Ovary (tissue), 9 donors: Measurements from ENCODE around the gene UBAC1. TPM values are rescaled to one million over a fixed set of nuclear protein-coding genes. Genes with fewer than 3 reads are reported as not detected.
"Not testable (repeated sequence)": the region's sequence is repeated elsewhere in the genome, so short reads cannot be mapped to it uniquely, and the experiment has no call there.

ENCODE experiments used
- DNase-seq, 5 donors: peaks; one replicate each; pipeline ENCODE4 v3.0.0-alpha.2; 2019 to 2020
- H3K27ac ChIP-seq, 2 donors: fragments of 200-600 bp; one replicate each; pipeline versions ENCODE4 v1.5.1 to v1.8.0; 2019 to 2022
- H3K27me3 ChIP-seq: fragments of 200-600 bp; one replicate; pipeline ENCODE4 v1.8.0; 2022
- H3K36me3 ChIP-seq: fragments of 200-600 bp; sonication (generic); one replicate; pipeline ENCODE4 v1.5.1; 2019
- H3K4me1 ChIP-seq: one replicate; pipeline ENCODE4 v1.8.1; 2013; ENCODE audit warnings: mild to moderate bottlenecking, moderate library complexity; ENCODE audit not compliant: insufficient read depth
- H3K4me3 ChIP-seq: fragments of 200-600 bp; sonication (generic); one replicate; pipeline ENCODE4 v1.5.1; 2017
- H3K9me3 ChIP-seq, 2 donors: fragments of 200-600 bp in 1 of 2; sonication (generic) in 1 of 2; one replicate each; pipeline versions ENCODE4 v1.5.1 to v1.8.1; 2013 to 2019; ENCODE audit warnings: mild to moderate bottlenecking in 1 of 2, moderate library complexity in 1 of 2
- EP300 ChIP-seq: sonication (generic); formaldehyde crosslinking; IDR thresholded peaks from one replicate; pipeline ENCODE4 v1.6.1; 2017; ENCODE audit warnings: antibody characterized with exemption
- POLR2A ChIP-seq: fragments of 450-650 bp; IDR thresholded peaks from one replicate; pipeline ENCODE4 v1.6.1; 2017; ENCODE audit warnings: antibody characterized with exemption, mild to moderate bottlenecking, moderate library complexity
- WGBS, 3 donors: extraction: QIAGEN DNeasy Blood & Tissue Kit in 1 of 3; methylation state at CpG; one replicate each; pipeline versions ENCODE4 v1.1.5 to v1.1.7; 2013 to 2017; 5-methylcytosine and 5-hydroxymethylcytosine counted together
- intact Hi-C, 4 donors: fragments of 100-400 bp; cut with DNase I; formaldehyde crosslinking; loops; one replicate each; pipeline versions ENCODE4 v1.11.0 to v1.15.1; 2022 to 2023
- polyA plus RNA-seq, 2 donors: library from polyadenylated mRNA; stranded (reverse); fragments of 200-250 nt in 1 of 2; fragments of 350-450 nt in 1 of 2; fragmentation: Illumina TruSeq in 1 of 2; extraction: RNeasy Lipid Tissue Mini Kit (QIAGEN cat#74804) in 1 of 2; gene quantifications; one replicate each; pipeline ENCODE4 v1.2.3, GENCODE V29; 2013 to 2014
- total RNA-seq, 7 donors: library from RNA; depleted of rRNA in 2 of 7; stranded (reverse); fragments of >200 nt in 2 of 7; fragmentation: NEBNext Ultra II Directional in 3 of 7; extraction: Animal tissue kit (Norgen Biotek cat#: 25700) in 3 of 7; gene quantifications; one replicate each; pipeline versions ENCODE4 v1.1.0 to v1.2.4, GENCODE V29; 2016 to 2023
- TF ChIP-seq, protein P1 (sequence below), 3 donors: fragments of 450-650 bp in 2 of 3; fragments of 200-600 bp in 1 of 3; IDR thresholded peaks; one replicate each; pipeline versions ENCODE4 v1.5.1 to v1.8.0; 2016 to 2022; ENCODE audit warnings: antibody characterized with exemption in 3 of 3, mild to moderate bottlenecking in 1 of 3
- donor health status: DM: no; HTN: no; CAD: no; lungs with moderate emphysema.
- donor health status: DM: no; HTN: no; CAD: no.
- donor health status: Bipolar disorder and iron deficiency.
- donor health status: DM: yes; HTN: yes; CAD: no.
- donor health status: DM: no; HTN: no; CAD: no.
- donor health status: DM: yes; HTN: yes; CAD: no.

Gene UBAC1
- total and polyA plus RNA-seq, 9 donors = 19.7 to 42.0 (median 33.4) TPM

DNA sequence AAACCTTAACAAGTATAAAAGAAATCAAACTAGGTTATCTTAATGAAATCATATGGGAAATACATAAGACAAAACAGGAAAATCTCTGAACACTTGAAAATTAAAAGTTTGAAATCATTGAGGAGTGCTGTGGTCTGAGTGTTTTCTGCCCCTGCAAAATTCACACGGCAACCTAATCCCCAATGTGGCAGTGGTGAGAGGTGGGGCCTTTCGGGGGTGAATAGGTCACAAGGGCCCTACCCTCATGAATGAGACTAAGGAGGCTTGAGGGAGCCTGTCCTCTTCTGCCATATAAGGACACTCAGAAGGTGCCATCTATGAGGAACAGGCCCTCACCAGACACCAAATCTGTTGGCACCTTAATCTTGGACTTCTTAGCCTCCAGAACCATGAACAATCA, 64.5 kb downstream of the UBAC1 start:
- WGBS, 3 donors = 88 to 96% (median 91%) methylated on average over 2 of the region's 2 CpGs
- no peak overlapping the region for H3K4me3 ChIP-seq
- H3K27me3 ChIP-seq = no peaks in the 10 kb centered on the region
- TF ChIP-seq, protein P1, sequence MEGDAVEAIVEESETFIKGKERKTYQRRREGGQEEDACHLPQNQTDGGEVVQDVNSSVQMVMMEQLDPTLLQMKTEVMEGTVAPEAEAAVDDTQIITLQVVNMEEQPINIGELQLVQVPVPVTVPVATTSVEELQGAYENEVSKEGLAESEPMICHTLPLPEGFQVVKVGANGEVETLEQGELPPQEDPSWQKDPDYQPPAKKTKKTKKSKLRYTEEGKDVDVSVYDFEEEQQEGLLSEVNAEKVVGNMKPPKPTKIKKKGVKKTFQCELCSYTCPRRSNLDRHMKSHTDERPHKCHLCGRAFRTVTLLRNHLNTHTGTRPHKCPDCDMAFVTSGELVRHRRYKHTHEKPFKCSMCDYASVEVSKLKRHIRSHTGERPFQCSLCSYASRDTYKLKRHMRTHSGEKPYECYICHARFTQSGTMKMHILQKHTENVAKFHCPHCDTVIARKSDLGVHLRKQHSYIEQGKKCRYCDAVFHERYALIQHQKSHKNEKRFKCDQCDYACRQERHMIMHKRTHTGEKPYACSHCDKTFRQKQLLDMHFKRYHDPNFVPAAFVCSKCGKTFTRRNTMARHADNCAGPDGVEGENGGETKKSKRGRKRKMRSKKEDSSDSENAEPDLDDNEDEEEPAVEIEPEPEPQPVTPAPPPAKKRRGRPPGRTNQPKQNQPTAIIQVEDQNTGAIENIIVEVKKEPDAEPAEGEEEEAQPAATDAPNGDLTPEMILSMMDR (IDR thresholded peaks at IDR 0.05) = no peak
- no peak for TF ChIP-seq POLR2A
- no peak for TF ChIP-seq EP300
- H3K4me1 ChIP-seq = peaks cover 7% of the 10 kb centered on the region
- H3K27ac ChIP-seq = no peak overlapping the region
- intact Hi-C loops = no loop called here
- H3K36me3 ChIP-seq = no peaks in the 10 kb centered on the region
- H3K9me3 ChIP-seq = no peaks in the 10 kb centered on the region
- DNase-seq = no peak

DNA sequence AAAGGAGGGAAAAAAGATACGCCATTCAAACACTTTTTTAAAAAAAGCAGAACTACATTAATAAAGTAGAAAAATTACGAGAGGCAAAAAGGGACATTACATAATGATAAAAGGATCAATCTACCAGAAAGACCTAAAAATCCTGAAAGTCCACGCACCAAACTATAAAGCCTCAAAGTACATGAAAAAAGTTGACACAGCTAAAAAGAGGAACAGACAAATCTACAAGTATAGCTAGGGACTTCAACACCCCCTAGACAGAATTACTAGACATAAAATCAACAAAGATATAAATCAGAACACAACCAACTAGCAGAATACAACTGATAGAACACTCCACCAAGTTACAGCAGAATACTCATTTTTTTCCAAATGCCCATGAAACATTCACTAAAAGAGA, 65.0 kb downstream of the UBAC1 start:
- 92 to 96% (median 93%) methylated on average over 3 of the region's 3 CpGs for WGBS, 3 donors
- H3K27ac ChIP-seq = no peak overlapping the region
- no peaks in the 10 kb centered on the region for H3K9me3 ChIP-seq
- H3K4me1 ChIP-seq = peaks cover 9% of the 10 kb centered on the region
- H3K36me3 ChIP-seq = no peaks in the 10 kb centered on the region
- DNase-seq = no peak
- intact Hi-C loops = no loop called here
- TF ChIP-seq EP300 = no peak
- no peak for TF ChIP-seq POLR2A
- TF ChIP-seq, protein P1 (IDR thresholded peaks at IDR 0.05) = no peak
- H3K27me3 ChIP-seq = no peaks in the 10 kb centered on the region
- no peak overlapping the region for H3K4me3 ChIP-seq

DNA sequence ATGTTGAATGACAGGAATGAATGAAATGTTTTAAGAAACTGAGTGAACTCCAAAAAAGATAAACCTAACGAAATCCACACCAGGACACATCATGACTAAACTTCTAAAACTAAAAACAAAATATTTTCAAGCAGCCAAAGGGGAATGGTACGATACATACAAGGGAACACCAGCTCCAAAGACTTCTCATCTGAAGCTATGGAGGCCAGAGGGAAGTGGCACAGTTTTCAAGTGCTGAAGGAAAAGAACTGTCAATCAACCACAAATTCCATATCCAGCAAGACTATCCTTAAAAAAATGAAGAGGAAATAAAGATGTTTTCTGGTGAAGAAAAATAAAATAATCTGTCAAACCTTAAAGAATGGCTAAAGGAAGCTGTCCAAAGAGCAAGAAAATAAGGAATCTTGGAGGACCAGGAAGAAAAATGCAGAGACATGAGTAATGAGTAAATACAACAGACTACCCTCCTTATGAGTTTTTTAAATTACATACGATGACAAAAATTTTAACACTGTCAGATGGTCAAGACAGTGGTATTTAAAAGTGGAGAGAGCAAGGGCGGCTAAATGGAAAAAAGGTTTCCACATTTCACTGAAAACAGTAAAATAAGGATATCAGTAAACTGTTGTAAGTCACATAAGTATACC, 65.8 kb downstream of the UBAC1 start:
- no peaks in the 10 kb centered on the region for H3K27me3 ChIP-seq
- intact Hi-C loops = no loop called here
- peaks cover 9% of the 10 kb centered on the region for H3K4me1 ChIP-seq
- no peaks in the 10 kb centered on the region for H3K36me3 ChIP-seq
- H3K9me3 ChIP-seq = no peaks in the 10 kb centered on the region
- no peak overlapping the region for H3K4me3 ChIP-seq
- no peak overlapping the region for H3K27ac ChIP-seq
- no peak for TF ChIP-seq POLR2A
- TF ChIP-seq EP300 = no peak
- TF ChIP-seq, protein P1 (IDR thresholded peaks at IDR 0.05) = no peak
- 85 to 92% (median 86%) methylated on average over 4 of the region's 4 CpGs for WGBS, 3 donors
- no peak for DNase-seq

DNA sequence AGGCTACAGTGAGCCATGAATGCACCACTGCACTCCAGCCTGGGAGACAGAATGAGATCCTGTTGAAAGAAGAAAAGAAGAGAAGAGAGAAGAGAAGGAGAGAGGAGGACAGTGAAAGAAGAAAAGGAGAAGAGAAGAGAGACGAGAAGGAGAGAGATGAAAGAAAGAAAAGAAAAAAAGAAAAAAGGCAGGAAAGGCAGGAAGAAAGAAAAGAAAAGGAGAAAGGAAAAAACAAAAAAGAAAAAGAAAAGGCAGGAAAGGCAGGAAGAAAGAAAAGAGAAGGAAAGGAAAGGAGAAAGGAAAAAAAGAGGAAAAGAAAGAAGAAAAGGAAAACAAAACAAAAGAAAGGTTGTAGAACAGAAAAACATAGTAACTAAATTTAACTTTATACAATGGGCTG, 68.1 kb downstream of the UBAC1 start:
- Histone ChIP-seq H3K4me1 (peaks cover 18% of the 10 kb centered on the region), H3K36me3 (no peaks in the 10 kb centered on the region), H3K27ac (no peak overlapping the region), H3K4me3 (no peak overlapping the region), H3K27me3 (no peaks in the 10 kb centered on the region), H3K9me3 (no peaks in the 10 kb centered on the region)
- TF ChIP-seq, protein P1 (IDR thresholded peaks at IDR 0.05) = no peak
- no peak for TF ChIP-seq POLR2A
- no peak for TF ChIP-seq EP300
- intact Hi-C loops = no loop called here
- no peak for DNase-seq
- whole genome bisulfite sequencing, 3 donors = 92 to 95% (median 92%) methylated on average over 1 of the region's 1 CpG

DNA sequence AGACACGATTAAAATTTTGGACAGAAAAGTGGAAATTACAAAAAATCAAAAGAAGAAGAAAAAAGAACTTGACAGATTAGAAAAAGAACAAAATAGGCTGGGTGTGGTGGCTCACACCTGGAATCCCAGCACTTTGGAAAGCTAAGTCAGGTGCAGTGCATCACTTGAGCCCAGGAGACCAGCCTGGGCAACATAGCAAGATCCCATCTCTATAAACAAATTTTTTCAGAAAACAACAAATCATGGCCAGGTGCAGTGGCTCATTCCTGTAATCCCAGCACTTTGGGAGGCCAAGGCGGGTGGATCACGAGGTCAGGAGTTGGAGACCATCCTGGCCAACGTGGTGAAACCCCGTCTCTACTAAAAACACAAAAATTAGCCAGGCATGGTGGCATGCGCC, 68.8 kb downstream of the UBAC1 start:
- H3K27ac ChIP-seq, DNase-seq, intact Hi-C loops, H3K4me3 ChIP-seq, H3K9me3 ChIP-seq, H3K36me3 ChIP-seq, H3K27me3 ChIP-seq: not testable (repeated sequence)
- WGBS, 3 donors = 91 to 94% (median 91%) methylated on average over 6 of the region's 6 CpGs
- H3K4me1 ChIP-seq = peaks cover 23% of the 10 kb centered on the region
